HepG2 (cell line): ENCODE measurements around the gene MTA3. TPM values are rescaled to one million over a fixed set of nuclear protein-coding genes. Genes with fewer than 3 reads are reported as not detected.

Experiments
- DMTF1 ChIP-seq: sonication (generic); formaldehyde crosslinking; IDR thresholded peaks from 2 replicates; pipeline ENCODE4 v1.4.0; 2020; ENCODE audit warnings: mild to moderate bottlenecking, missing genetic modification reagents
- MAFF ChIP-seq: IDR thresholded peaks from 2 replicates; pipeline ENCODE4 v1.6.1; 2011; ENCODE audit warnings: low read depth, low read length, improper control_type of control experiment
- MBNL3 ChIP-seq: fragments of 250-450 bp; sonication (Bioruptor Pico); conservative IDR thresholded peaks from 2 replicates; pipeline ENCODE4 v1.8.0; 2022; ENCODE audit warnings: mild to moderate bottlenecking, inconsistent platforms
- NCOA5 ChIP-seq: sonication (generic); formaldehyde crosslinking; IDR thresholded peaks from 2 replicates; pipeline ENCODE4 v1.4.0; 2020; ENCODE audit warnings: missing genetic modification reagents
- PTBP1 ChIP-seq: fragments of 200-400 bp; formaldehyde crosslinking; IDR thresholded peaks from 2 replicates; pipeline ENCODE4 v1.6.1; 2018; ENCODE audit warnings: low read length, low read depth; ENCODE audit not compliant: poor library complexity, severe bottlenecking
- SOX6 ChIP-seq, 2 experiments: fragments of 450-650 bp in 1 of 2; sonication (generic) in 1 of 2; formaldehyde crosslinking in 1 of 2; IDR thresholded peaks; 2 replicates each; pipeline versions ENCODE4 v1.4.0 to v1.6.1; 2017 to 2020; ENCODE audit warnings: antibody characterized with exemption in 1 of 2, mild to moderate bottlenecking in 1 of 2, missing genetic modification reagents in 1 of 2
- ZNF407 ChIP-seq: sonication (generic); formaldehyde crosslinking; IDR thresholded peaks from one replicate; pipeline ENCODE4 v1.5.1; 2020; ENCODE audit warnings: mild to moderate bottlenecking, missing genetic modification reagents; ENCODE audit errors: not compliant biosample characterization
- ZNF503 ChIP-seq: sonication (generic); formaldehyde crosslinking; IDR thresholded peaks from 2 replicates; pipeline ENCODE4 v1.4.0; 2020; ENCODE audit warnings: missing genetic modification reagents
- ZNF550 ChIP-seq: sonication (generic); formaldehyde crosslinking; IDR thresholded peaks from 2 replicates; pipeline ENCODE4 v1.4.0; 2020; ENCODE audit warnings: mild to moderate bottlenecking, missing genetic modification reagents, borderline replicate concordance
- ZNF607 ChIP-seq: sonication (generic); formaldehyde crosslinking; IDR thresholded peaks from 2 replicates; pipeline ENCODE4 v1.5.1; 2020; ENCODE audit warnings: missing genetic modification reagents, mild to moderate bottlenecking, borderline replicate concordance
- ZNF883 ChIP-seq: sonication (generic); formaldehyde crosslinking; IDR thresholded peaks from 2 replicates; pipeline ENCODE4 v1.5.1; 2020; ENCODE audit warnings: mild to moderate bottlenecking, missing genetic modification reagents; ENCODE audit errors: not compliant biosample characterization
- polyA plus RNA-seq, 8 experiments: library from polyadenylated mRNA; depleted of rRNA in 3 of 8; stranded (reverse) in 7 of 8; unstranded in 1 of 8; fragments of >200 nt; fragmentation: Illumina TruSeq in 4 of 8; extraction: Trizol in 4 of 8; gene quantifications; 2 replicates each; pipeline versions ENCODE4 v1.2.1 to v1.2.3, GENCODE V29; 2011 to 2016; ENCODE audit warnings: low read depth in 4 of 8, missing spikeins in 1 of 8, mixed read lengths in 1 of 8; ENCODE audit not compliant: insufficient read depth in 1 of 8
- total RNA-seq, 5 experiments: library from RNA; depleted of rRNA; stranded (reverse); fragments of >200 nt; fragmentation: Illumina TruSeq; extraction: Trizol; gene quantifications; 2 replicates each; pipeline ENCODE4 v1.2.3, GENCODE V29; 2016; ENCODE audit warnings: low read depth in 1 of 5
- TF ChIP-seq, protein P1 (sequence below): sonication (generic); formaldehyde crosslinking; IDR thresholded peaks from 2 replicates; pipeline ENCODE4 v1.4.0; 2020; ENCODE audit warnings: missing genetic modification reagents

MTA3 gene
- total and polyA plus RNA-seq, 2 of the 13 experiments (the other 11 are each of a cell fraction or from before 2014, with no cell fraction given) = 48.8 to 77.8 TPM

- TF ChIP-seq, protein P1, sequence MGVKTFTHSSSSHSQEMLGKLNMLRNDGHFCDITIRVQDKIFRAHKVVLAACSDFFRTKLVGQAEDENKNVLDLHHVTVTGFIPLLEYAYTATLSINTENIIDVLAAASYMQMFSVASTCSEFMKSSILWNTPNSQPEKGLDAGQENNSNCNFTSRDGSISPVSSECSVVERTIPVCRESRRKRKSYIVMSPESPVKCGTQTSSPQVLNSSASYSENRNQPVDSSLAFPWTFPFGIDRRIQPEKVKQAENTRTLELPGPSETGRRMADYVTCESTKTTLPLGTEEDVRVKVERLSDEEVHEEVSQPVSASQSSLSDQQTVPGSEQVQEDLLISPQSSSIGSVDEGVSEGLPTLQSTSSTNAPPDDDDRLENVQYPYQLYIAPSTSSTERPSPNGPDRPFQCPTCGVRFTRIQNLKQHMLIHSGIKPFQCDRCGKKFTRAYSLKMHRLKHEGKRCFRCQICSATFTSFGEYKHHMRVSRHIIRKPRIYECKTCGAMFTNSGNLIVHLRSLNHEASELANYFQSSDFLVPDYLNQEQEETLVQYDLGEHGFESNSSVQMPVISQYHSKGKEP (CRISPR knock-in tag) = no peak
- no peak for TF ChIP-seq ZNF550
- TF ChIP-seq ZNF883 (CRISPR knock-in tag) = no peak
- TF ChIP-seq ZNF503 = no peak
- TF ChIP-seq NCOA5 = no peak
- TF ChIP-seq ZNF607 (CRISPR knock-in tag) = no peak
- no peak for TF ChIP-seq PTBP1
- no peak for TF ChIP-seq MAFF
- no peak for TF ChIP-seq DMTF1 (CRISPR knock-in tag)
- no peak for TF ChIP-seq MBNL3
- no peak for TF ChIP-seq ZNF407 (CRISPR knock-in tag)
- TF ChIP-seq SOX6 (IDR thresholded peaks at IDR 0.05) = no peak
- TF ChIP-seq SOX6 (CRISPR knock-in tag; IDR thresholded peaks at IDR 0.05) = no peak
These were observed at the start of gene MTA3 (continued) for GRCh38 chr2:42568401-42569115.
